GM19035 (cell line): ENCODE data around the gene EPB41L1.

Experiments used
- ATAC-seq: cut with Tn5 transposase; IDR thresholded peaks from one replicate; pipeline ENCODE4 v1.9.1; 2021; ENCODE audit not compliant: unreplicated experiment

EPB41L1 gene

GRCh38 chr20:36184816-36185776 is 30.6 kb downstream of the EPB41L1 start:
- no peak for ATAC-seq

- ATAC-seq, result no peak
Measured at GRCh38 chr20:36193977-36194712, 39.6 kb downstream of the EPB41L1 start.

GRCh38 chr20:36196676-36197075 is 42.1 kb downstream of the EPB41L1 start:
- no peak for ATAC-seq

GRCh38 chr20:36197271-36197670 is 42.7 kb downstream of the EPB41L1 start:
- ATAC-seq, result no peak

- ATAC-seq, result no peak
Measured at GRCh38 chr20:36199345-36200257, 45.1 kb downstream of the EPB41L1 start.

- ATAC-seq, result no peak
Measured at GRCh38 chr20:36200451-36200850, 45.9 kb downstream of the EPB41L1 start.

- no peak for ATAC-seq
Measured at GRCh38 chr20:36201198-36201597, 46.7 kb downstream of the EPB41L1 start.

- ATAC-seq, result no peak
Measured at GRCh38 chr20:36202891-36203338, 48.4 kb downstream of the EPB41L1 start.

GRCh38 chr20:36203861-36204260 is 49.3 kb downstream of the EPB41L1 start:
- no peak for ATAC-seq

GRCh38 chr20:36205026-36205425 is 50.5 kb downstream of the EPB41L1 start:
- no peak for ATAC-seq

GRCh38 chr20:36206068-36206467 is 51.5 kb downstream of the EPB41L1 start:
- ATAC-seq, result no peak

GRCh38 chr20:36206641-36207040 is 52.1 kb downstream of the EPB41L1 start:
- ATAC-seq, result no peak

- no peak for ATAC-seq
Measured at GRCh38 chr20:36207602-36208001, 53.1 kb downstream of the EPB41L1 start.

- ATAC-seq, result no peak
Measured at GRCh38 chr20:36208257-36208656, 53.7 kb downstream of the EPB41L1 start.

GRCh38 chr20:36210436-36211021 is 56.0 kb downstream of the EPB41L1 start:
- ATAC-seq, result no peak

GRCh38 chr20:36213362-36213761 is 58.8 kb downstream of the EPB41L1 start:
- no peak for ATAC-seq

- ATAC-seq, result no peak
Measured at GRCh38 chr20:36214684-36215256, 60.2 kb downstream of the EPB41L1 start.

- no peak for ATAC-seq
Measured at GRCh38 chr20:36215778-36216177, 61.2 kb downstream of the EPB41L1 start.

GRCh38 chr20:36216314-36217025 is 61.9 kb downstream of the EPB41L1 start:
- no peak for ATAC-seq
